Common myeloid progenitor, CD34-positive (primary cell): ENCODE results near the gene EIF3A.
A peak's percentile ranks its signal among the peaks of the same experiment; 100 is the strongest.

ENCODE experiments used
- CTCF ChIA-PET: fragments of 350-600 bp; sonication (Branson Sonifier 250); formaldehyde crosslinking; loops from one replicate; lab custom pipeline; 2021; ENCODE audit warnings: antibody characterized with exemption; lab: Charles Lee
- POLR2A ChIA-PET: fragments of 350-600 bp; sonication (Branson Sonifier 250); formaldehyde crosslinking; loops from one replicate; lab custom pipeline; 2021; ENCODE audit warnings: antibody characterized with exemption; lab: Charles Lee
- DNase-seq, 3 donors: peaks; one replicate each; pipeline versions ENCODE4 v3.0.0 to v3.0.0-alpha.2; 2013
- H3K27ac ChIP-seq, 2 experiments: 1 replicate in 1 of 2; 2 replicates in 1 of 2; pipeline ENCODE4 v1.7.0; 2013; ENCODE audit warnings: inconsistent platforms in 2 of 2, low read length in 2 of 2, mild to moderate bottlenecking in 2 of 2, low read depth in 1 of 2, moderate library complexity in 1 of 2; ENCODE audit not compliant: severe bottlenecking in 2 of 2, insufficient read depth in 1 of 2, poor library complexity in 1 of 2
- H3K27me3 ChIP-seq, 5 experiments: replicated peaks in 2 of 5; 1 replicate in 3 of 5; 2 replicates in 2 of 5; pipeline versions ENCODE4 v1.6.1 to v1.7.0; 2013; ENCODE audit warnings: low read length in 4 of 5, mild to moderate bottlenecking in 2 of 5, moderate library complexity in 2 of 5, inconsistent platforms in 1 of 5; ENCODE audit not compliant: insufficient read depth in 5 of 5, control insufficient read depth in 4 of 5
- H3K36me3 ChIP-seq, 4 experiments: 1 replicate in 2 of 4; 2 replicates in 2 of 4; pipeline versions ENCODE4 v1.6.1 to v1.7.0; 2013; ENCODE audit warnings: low read length in 3 of 4, control low read depth in 1 of 4, mild to moderate bottlenecking in 1 of 4; ENCODE audit not compliant: control insufficient read depth in 4 of 4, insufficient read depth in 4 of 4
- H3K4me1 ChIP-seq, 4 experiments: 1 replicate in 3 of 4; 2 replicates in 1 of 4; pipeline versions ENCODE4 v1.6.1 to v1.7.1; 2013; ENCODE audit warnings: low read length in 3 of 4, mild to moderate bottlenecking in 3 of 4, control low read depth in 1 of 4, inconsistent platforms in 1 of 4, moderate library complexity in 1 of 4; ENCODE audit not compliant: control insufficient read depth in 4 of 4, insufficient read depth in 4 of 4; ENCODE audit errors: control extremely low read depth in 1 of 4
- H3K4me3 ChIP-seq, 7 experiments: 1 replicate in 4 of 7; 2 replicates in 3 of 7; pipeline versions ENCODE4 v1.5.1 to v1.7.0; 2013; ENCODE audit warnings: mild to moderate bottlenecking in 7 of 7, low read length in 6 of 7, moderate library complexity in 6 of 7, inconsistent platforms in 2 of 7, low read depth in 2 of 7, control low read depth in 1 of 7; ENCODE audit not compliant: insufficient read depth in 4 of 7, control insufficient read depth in 1 of 7; ENCODE audit errors: extremely low read depth in 1 of 7
- H3K9me3 ChIP-seq, 5 experiments: 1 replicate in 4 of 5; 2 replicates in 1 of 5; pipeline versions ENCODE4 v1.6.1 to v1.7.1; 2013; ENCODE audit warnings: low read length in 4 of 5, mild to moderate bottlenecking in 2 of 5, inconsistent platforms in 1 of 5, low read depth in 1 of 5, moderate library complexity in 1 of 5; ENCODE audit not compliant: control insufficient read depth in 4 of 5, insufficient read depth in 2 of 5; ENCODE audit errors: control extremely low read depth in 1 of 5
- WGBS: methylation state at CpG from one replicate; pipeline ENCODE4 v1.1.5; 2013; ENCODE audit not compliant: insufficient coverage; 5-methylcytosine and 5-hydroxymethylcytosine counted together

The EIF3A gene

GRCh38 chr10:119090026-119090795, 9.6 kb upstream of the EIF3A start:
- CTCF ChIA-PET: interaction anchor here (1.3 kb wide), 1 partner anchor 22 kb away, joined by 3 read pairs; no protein-coding TSS in a partner anchor
- peak overlapping the region in 1 of 2 experiments; percentile 39 for H3K27ac ChIP-seq
- H3K4me1 ChIP-seq: peaks cover 0 to 25% (median 8%) of the 10 kb centered on the region in 4 experiments

GRCh38 chr10:119087271-119087882, 6.8 kb upstream of the EIF3A start:
- 96% methylated on average over 3 of the region's 4 CpGs for WGBS
- no peaks in the 10 kb centered on the region for H3K9me3 ChIP-seq
- no peak overlapping the region for H3K27ac ChIP-seq
- H3K4me1 ChIP-seq: peaks cover 0 to 27% (median 12%) of the 10 kb centered on the region in 4 experiments
- H3K36me3 ChIP-seq: no peaks in the 10 kb centered on the region
- H3K4me3 ChIP-seq: no peak overlapping the region
- ChIA-PET CTCF (interaction anchor here (0.7 kb wide), 1 partner anchor 463 kb away, joined by 3 read pairs; no protein-coding TSS in a partner anchor), POLR2A (no interaction called here)
- no peaks in the 10 kb centered on the region for H3K27me3 ChIP-seq
- DNase-seq: no peak

More at GRCh38 chr10:119090026-119090795, 9.6 kb upstream of the EIF3A start:
- H3K9me3 ChIP-seq: no peaks in the 10 kb centered on the region
- 95% methylated on average over 9 of the region's 13 CpGs for WGBS
- DNase-seq: peak in 1 of 3 donors; percentile 24
- POLR2A ChIA-PET: interaction anchor here (0.9 kb wide), 1 partner anchor 22 kb away, joined by 3 read pairs; no protein-coding TSS in a partner anchor
- H3K36me3 ChIP-seq: no peaks in the 10 kb centered on the region
- H3K4me3 ChIP-seq: no peak overlapping the region
- no peaks in the 10 kb centered on the region for H3K27me3 ChIP-seq

- CTCF ChIA-PET: interaction anchor here (1.1 to 1.4 kb wide), 2 partner anchors 12 to 48 kb away, joined by 4 read pairs; no protein-coding TSS in a partner anchor
- H3K27ac ChIP-seq: no peak overlapping the region
- H3K9me3 ChIP-seq: no peaks in the 10 kb centered on the region
- H3K4me1 ChIP-seq: peaks cover 3 to 27% (median 10%) of the 10 kb centered on the region in 4 experiments
- 98% methylated on average over 10 of the region's 11 CpGs for WGBS
- no peaks in the 10 kb centered on the region for H3K27me3 ChIP-seq
- no peaks in the 10 kb centered on the region for H3K36me3 ChIP-seq
- no peak overlapping the region for H3K4me3 ChIP-seq
- POLR2A ChIA-PET: no interaction called here
- DNase-seq: no peak
Observed at GRCh38 chr10:119084896-119085295, 4.3 kb upstream of the EIF3A start.

- CTCF ChIA-PET: interaction anchor here (0.8 to 1.1 kb wide), 2 partner anchors 27 to 34 kb away, joined by 3 read pairs; no protein-coding TSS in a partner anchor
- DNase-seq: peak; percentile 61 to 74 (median 67)
- H3K27ac ChIP-seq: peak overlapping the region; percentile 97 to 99
- peaks cover 0 to 16% (median 2%) of the 10 kb centered on the region in 4 experiments for H3K36me3 ChIP-seq
- H3K4me1 ChIP-seq: peaks cover 17 to 39% (median 25%) of the 10 kb centered on the region in 4 experiments
- no peaks in the 10 kb centered on the region for H3K9me3 ChIP-seq
- no peaks in the 10 kb centered on the region for H3K27me3 ChIP-seq
- POLR2A ChIA-PET: interaction anchor here (1.2 kb wide), 1 partner anchor 89 kb away, joined by 3 read pairs; no protein-coding TSS in a partner anchor
- WGBS: under 1% methylated on average over 42 of the region's 48 CpGs
- peak overlapping the region; percentile 82 to 98 (median 94) for H3K4me3 ChIP-seq
Observed at GRCh38 chr10:119079599-119080520, 757 bp downstream of the EIF3A start.

DNA sequence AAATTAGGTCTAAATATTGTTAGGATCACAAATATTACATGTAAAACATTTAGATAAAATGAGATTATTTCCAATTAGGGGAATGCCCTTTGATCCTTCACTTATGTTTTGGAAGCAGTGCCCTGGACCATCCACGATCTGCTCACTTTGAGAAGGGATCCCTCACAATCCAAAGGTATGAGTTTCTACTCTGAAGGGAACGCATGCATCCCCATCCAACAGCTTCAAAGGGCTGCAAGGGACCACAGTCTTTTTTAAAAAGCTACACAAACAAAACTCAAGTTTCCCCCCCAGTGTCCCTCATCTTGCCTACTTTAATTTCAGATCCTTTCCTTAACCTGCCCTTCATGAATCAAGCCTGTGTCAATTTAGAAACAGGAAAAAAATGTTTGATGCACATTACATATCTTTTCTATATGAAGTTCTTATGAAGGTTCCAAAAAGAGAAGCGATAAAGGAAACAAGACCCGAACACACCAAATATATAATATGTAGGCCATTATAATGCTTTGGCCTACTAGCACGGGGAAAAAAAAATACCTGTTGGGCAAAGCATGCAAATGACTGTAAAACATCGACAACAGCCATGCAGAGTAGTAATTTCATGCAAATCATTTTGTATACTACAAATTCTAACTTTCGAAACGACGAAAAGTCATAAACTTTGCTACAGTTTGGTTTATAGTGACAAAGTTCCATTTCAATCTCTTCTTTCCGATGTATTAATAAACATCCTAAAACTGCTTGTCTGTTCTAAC, 2.0 kb downstream of the EIF3A start:
- peak overlapping the region; percentile 97 to 99 for H3K27ac ChIP-seq
- DNase-seq: no peak
- H3K4me1 ChIP-seq: peaks cover 17 to 38% (median 25%) of the 10 kb centered on the region in 4 experiments
- H3K27me3 ChIP-seq: no peaks in the 10 kb centered on the region
- ChIA-PET CTCF (interaction anchor here (1.1 kb wide), 1 partner anchor 35 kb away, joined by 3 read pairs; no protein-coding TSS in a partner anchor), POLR2A (interaction anchor here (1.2 kb wide), 1 partner anchor 90 kb away, joined by 3 read pairs; no protein-coding TSS in a partner anchor)
- H3K36me3 ChIP-seq: peaks cover 0 to 21% (median 3%) of the 10 kb centered on the region in 4 experiments
- H3K9me3 ChIP-seq: no peaks in the 10 kb centered on the region
- peak overlapping the region in 6 of 7 experiments; percentile 82 to 98 (median 92) for H3K4me3 ChIP-seq
- 73% methylated on average over 7 of the region's 10 CpGs for WGBS

DNA sequence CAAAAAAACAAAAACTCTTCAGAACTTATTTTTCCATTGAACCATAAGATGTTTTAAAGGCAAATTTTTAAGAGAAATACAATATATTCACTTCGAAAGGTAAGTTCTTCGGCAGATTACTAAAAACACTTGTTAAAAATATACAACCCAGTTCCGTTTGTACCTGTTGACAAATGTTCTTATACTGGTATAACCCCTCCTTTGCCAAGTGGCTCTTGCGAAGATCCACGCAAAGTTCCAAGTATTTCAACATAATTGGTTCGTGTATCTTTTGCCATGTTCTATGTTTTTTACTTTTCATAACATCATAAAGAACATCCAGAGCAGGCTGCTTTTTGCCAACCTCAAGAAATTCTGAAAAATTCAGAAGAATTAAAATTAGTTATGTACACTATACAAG, 7.0 kb downstream of the EIF3A start:
- peaks cover 24 to 62% (median 38%) of the 10 kb centered on the region in 4 experiments for H3K36me3 ChIP-seq
- H3K27ac ChIP-seq: no peak overlapping the region
- ChIA-PET POLR2A (no interaction called here), CTCF (no interaction called here)
- H3K9me3 ChIP-seq: no peaks in the 10 kb centered on the region
- 100% methylated on average over 3 of the region's 6 CpGs for WGBS
- no peaks in the 10 kb centered on the region for H3K27me3 ChIP-seq
- no peak for DNase-seq
- H3K4me3 ChIP-seq: no peak overlapping the region
- H3K4me1 ChIP-seq: peaks cover 4 to 14% (median 10%) of the 10 kb centered on the region in 4 experiments
